ENCODE data around the gene DCX. TPM values are rescaled to one million over a fixed set of nuclear protein-coding genes. Genes with fewer than 3 reads are reported as not detected.

Gene DCX
- polyA plus RNA-seq, 1 experiment = not detected

GRCh38 chrX:111340054-111340453, 71.9 kb downstream of the DCX start:
- H3K4me3 ChIP-seq (ENCODE audit: low read depth, low read length) = no peak overlapping the region
- H3K9me3 ChIP-seq (ENCODE audit: control insufficient read depth, insufficient read depth, low read length) = no peaks in the 10 kb centered on the region
- no peak overlapping the region for H3K27ac ChIP-seq (ENCODE audit: low read depth, low read length)
- H3K27me3 ChIP-seq (ENCODE audit: control insufficient read depth, insufficient read depth, low read length) = no peaks in the 10 kb centered on the region
- no peak for DNase-seq (ENCODE audit: low read depth, low spot score)
- ChIA-PET POLR2A (no interaction called here), CTCF (no interaction called here)
- TF ChIP-seq CTCF (IDR thresholded peaks at IDR 0.05; ENCODE audit: low read depth, low read length) = no peak

DNA sequence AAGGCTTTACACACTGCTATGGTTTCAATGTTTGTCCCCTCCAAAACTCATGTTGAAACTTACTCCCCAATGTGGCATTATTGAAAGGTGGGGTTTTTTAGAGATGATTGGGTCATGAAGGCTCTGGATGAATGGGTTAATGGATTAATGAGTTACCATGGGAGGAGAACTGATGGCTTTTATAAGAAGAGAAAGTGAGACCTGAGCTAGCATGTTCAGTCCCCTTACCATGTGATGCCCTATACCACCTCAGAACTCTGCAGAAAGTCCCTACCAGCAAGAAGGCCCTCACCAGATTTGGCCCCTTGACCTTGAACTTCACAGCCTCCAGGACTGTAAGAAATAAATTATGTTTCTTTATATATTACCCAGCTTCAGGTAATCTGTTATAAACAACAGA, 72.8 kb downstream of the DCX start:
- CTCF ChIA-PET = no interaction called here
- POLR2A ChIA-PET = no interaction called here
- TF ChIP-seq CTCF (IDR thresholded peaks at IDR 0.05; ENCODE audit: low read depth, low read length) = no peak

GRCh38 chrX:111338095-111338698, 73.8 kb downstream of the DCX start:
- Histone ChIP-seq H3K9me3 (ENCODE audit: control insufficient read depth, insufficient read depth, low read length) (no peaks in the 10 kb centered on the region), H3K27ac (ENCODE audit: low read depth, low read length) (no peak overlapping the region), H3K27me3 (ENCODE audit: control insufficient read depth, insufficient read depth, low read length) (no peaks in the 10 kb centered on the region), H3K4me3 (ENCODE audit: low read depth, low read length) (no peak overlapping the region)
- no peak for DNase-seq (ENCODE audit: low read depth, low spot score)
- no peak for TF ChIP-seq CTCF (IDR thresholded peaks at IDR 0.05; ENCODE audit: low read depth, low read length)
- POLR2A ChIA-PET = no interaction called here
- CTCF ChIA-PET = no interaction called here

More for the DNA sequence above, 72.8 kb downstream of the DCX start:
- no peak overlapping the region for H3K4me3 ChIP-seq (ENCODE audit: low read depth, low read length)
- H3K27ac ChIP-seq (ENCODE audit: low read depth, low read length) = no peak overlapping the region
- H3K9me3 ChIP-seq (ENCODE audit: control insufficient read depth, insufficient read depth, low read length) = no peaks in the 10 kb centered on the region
- H3K27me3 ChIP-seq (ENCODE audit: control insufficient read depth, insufficient read depth, low read length) = no peaks in the 10 kb centered on the region
- no peak for DNase-seq (ENCODE audit: low read depth, low spot score)

- POLR2A ChIA-PET = no interaction called here
- Histone ChIP-seq H3K27me3 (ENCODE audit: control insufficient read depth, insufficient read depth, low read length) (no peaks in the 10 kb centered on the region), H3K27ac (ENCODE audit: low read depth, low read length) (no peak overlapping the region), H3K9me3 (ENCODE audit: control insufficient read depth, insufficient read depth, low read length) (no peaks in the 10 kb centered on the region), H3K4me3 (ENCODE audit: low read depth, low read length) (no peak overlapping the region)
- CTCF ChIA-PET = no interaction called here
- DNase-seq (ENCODE audit: low read depth, low spot score) = no peak
- no peak for TF ChIP-seq CTCF (IDR thresholded peaks at IDR 0.05; ENCODE audit: low read depth, low read length)
These were observed 74.8 kb downstream of the DCX start for GRCh38 chrX:111337067-111337637.

DNA sequence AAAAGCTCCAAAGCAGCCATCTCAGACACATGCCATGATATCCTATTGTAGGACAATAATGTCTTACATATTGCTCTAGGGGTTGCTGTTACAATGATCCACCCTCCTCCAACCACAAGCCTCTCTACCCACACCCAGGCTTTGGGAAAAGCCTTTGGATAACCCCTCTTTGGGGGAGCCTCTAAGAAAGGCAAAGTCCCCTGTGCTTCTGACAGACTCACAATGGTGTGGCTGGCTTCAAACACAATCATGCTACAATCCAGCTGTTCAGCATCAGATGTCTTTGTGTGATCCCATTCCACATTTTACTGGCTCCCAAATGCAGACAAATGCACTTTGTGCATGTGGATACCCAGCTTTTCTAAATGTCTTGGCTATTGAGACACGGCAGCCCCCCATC, 75.9 kb downstream of the DCX start:
- no peak overlapping the region for H3K27ac ChIP-seq (ENCODE audit: low read depth, low read length)
- POLR2A ChIA-PET = no interaction called here
- DNase-seq (ENCODE audit: low read depth, low spot score) = no peak
- no peaks in the 10 kb centered on the region for H3K9me3 ChIP-seq (ENCODE audit: control insufficient read depth, insufficient read depth, low read length)
- no peak for TF ChIP-seq CTCF (IDR thresholded peaks at IDR 0.05; ENCODE audit: low read depth, low read length)
- CTCF ChIA-PET = no interaction called here
- no peaks in the 10 kb centered on the region for H3K27me3 ChIP-seq (ENCODE audit: control insufficient read depth, insufficient read depth, low read length)
- H3K4me3 ChIP-seq (ENCODE audit: low read depth, low read length) = no peak overlapping the region
